ENCODE data around the gene ZNF440. TPM values are rescaled to one million over a fixed set of nuclear protein-coding genes. Genes with fewer than 3 reads are reported as not detected.

The ZNF440 gene
- polyA plus RNA-seq, 1 of the 3 experiments (the other 2 are of a cell fraction) = 2.0 TPM

DNA sequence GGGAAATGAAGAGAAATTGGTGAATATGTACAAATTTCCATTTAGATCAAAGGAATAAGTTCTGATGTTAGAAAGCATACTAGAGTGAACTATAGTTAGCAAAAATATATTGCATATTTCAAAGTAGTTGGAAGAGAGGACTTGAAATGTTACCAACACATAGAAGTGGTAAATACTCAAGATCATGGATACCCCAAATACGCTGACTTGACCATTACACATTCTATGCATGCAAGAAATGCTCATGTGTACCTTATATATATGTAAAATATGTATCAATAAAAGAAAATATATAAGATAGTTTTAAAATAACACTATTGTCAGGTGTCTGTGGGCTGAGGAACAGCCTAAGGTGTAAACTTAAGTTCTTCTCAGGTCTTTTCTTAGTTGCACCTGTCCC, 30.3 kb upstream of the ZNF440 start:
- no peaks in the 10 kb centered on the region for H3K27me3 ChIP-seq (ENCODE audit: insufficient read depth)
- DNase-seq = no peak
- POLR2A ChIA-PET = no interaction called here
- no peak overlapping the region for H3K4me2 ChIP-seq
- H3K4me3 ChIP-seq (ENCODE audit: low read depth in 2 of 2, low read length in 1 of 2) = no peak overlapping the region
- H4K20me1 ChIP-seq (ENCODE audit: insufficient read depth) = no peaks in the 10 kb centered on the region
- no peak overlapping the region for H2AFZ ChIP-seq (ENCODE audit: low read depth)
- peaks cover 28 to 53% of the 10 kb centered on the region in 2 experiments for H3K36me3 ChIP-seq (replicated peaks in 1 of 2; ENCODE audit: control insufficient read depth in 1 of 2, insufficient read depth in 2 of 2, low read length in 1 of 2)
- no peaks in the 10 kb centered on the region for H3K4me1 ChIP-seq (ENCODE audit: control insufficient read depth in 1 of 2, insufficient read depth in 2 of 2, low read depth in 1 of 2, low read length in 1 of 2)
- peaks cover 3% of the 10 kb centered on the region for H3F3A ChIP-seq (replicated peaks; ENCODE audit: insufficient read depth)
- no peaks in the 10 kb centered on the region for H3K79me2 ChIP-seq (ENCODE audit: insufficient read depth)
- no peaks in the 10 kb centered on the region for H3K9me2 ChIP-seq
- CTCF ChIA-PET = no interaction called here
- TF ChIP-seq SIN3A (IDR thresholded peaks at IDR 0.05; ENCODE audit: borderline replicate concordance, low read depth, low read length) = no peak
- no peak for TF ChIP-seq EP300 (IDR thresholded peaks at IDR 0.05; ENCODE audit: borderline replicate concordance in 1 of 2, low read depth in 1 of 2, low read length in 1 of 2)
- TF ChIP-seq GATA2 (CRISPR knock-in tag; IDR thresholded peaks at IDR 0.05) = no peak
- TF ChIP-seq, protein P1, sequence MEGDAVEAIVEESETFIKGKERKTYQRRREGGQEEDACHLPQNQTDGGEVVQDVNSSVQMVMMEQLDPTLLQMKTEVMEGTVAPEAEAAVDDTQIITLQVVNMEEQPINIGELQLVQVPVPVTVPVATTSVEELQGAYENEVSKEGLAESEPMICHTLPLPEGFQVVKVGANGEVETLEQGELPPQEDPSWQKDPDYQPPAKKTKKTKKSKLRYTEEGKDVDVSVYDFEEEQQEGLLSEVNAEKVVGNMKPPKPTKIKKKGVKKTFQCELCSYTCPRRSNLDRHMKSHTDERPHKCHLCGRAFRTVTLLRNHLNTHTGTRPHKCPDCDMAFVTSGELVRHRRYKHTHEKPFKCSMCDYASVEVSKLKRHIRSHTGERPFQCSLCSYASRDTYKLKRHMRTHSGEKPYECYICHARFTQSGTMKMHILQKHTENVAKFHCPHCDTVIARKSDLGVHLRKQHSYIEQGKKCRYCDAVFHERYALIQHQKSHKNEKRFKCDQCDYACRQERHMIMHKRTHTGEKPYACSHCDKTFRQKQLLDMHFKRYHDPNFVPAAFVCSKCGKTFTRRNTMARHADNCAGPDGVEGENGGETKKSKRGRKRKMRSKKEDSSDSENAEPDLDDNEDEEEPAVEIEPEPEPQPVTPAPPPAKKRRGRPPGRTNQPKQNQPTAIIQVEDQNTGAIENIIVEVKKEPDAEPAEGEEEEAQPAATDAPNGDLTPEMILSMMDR (IDR thresholded peaks at IDR 0.05) = no peak
- no peak for TF ChIP-seq YY1 (IDR thresholded peaks at IDR 0.05; ENCODE audit: low read depth)
- TF ChIP-seq RCOR1 (IDR thresholded peaks at IDR 0.05; ENCODE audit: low read length) = no peak
- TF ChIP-seq JUND (IDR thresholded peaks at IDR 0.05) = no peak
- no peak for TF ChIP-seq EZH2phosphoT487 (IDR thresholded peaks at IDR 0.05; ENCODE audit: borderline replicate concordance, low read depth)
- TF ChIP-seq, protein P2, sequence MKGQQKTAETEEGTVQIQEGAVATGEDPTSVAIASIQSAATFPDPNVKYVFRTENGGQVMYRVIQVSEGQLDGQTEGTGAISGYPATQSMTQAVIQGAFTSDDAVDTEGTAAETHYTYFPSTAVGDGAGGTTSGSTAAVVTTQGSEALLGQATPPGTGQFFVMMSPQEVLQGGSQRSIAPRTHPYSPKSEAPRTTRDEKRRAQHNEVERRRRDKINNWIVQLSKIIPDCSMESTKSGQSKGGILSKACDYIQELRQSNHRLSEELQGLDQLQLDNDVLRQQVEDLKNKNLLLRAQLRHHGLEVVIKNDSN (IDR thresholded peaks at IDR 0.05; ENCODE audit: borderline replicate concordance, low read depth) = no peak
- TF ChIP-seq, protein P3, sequence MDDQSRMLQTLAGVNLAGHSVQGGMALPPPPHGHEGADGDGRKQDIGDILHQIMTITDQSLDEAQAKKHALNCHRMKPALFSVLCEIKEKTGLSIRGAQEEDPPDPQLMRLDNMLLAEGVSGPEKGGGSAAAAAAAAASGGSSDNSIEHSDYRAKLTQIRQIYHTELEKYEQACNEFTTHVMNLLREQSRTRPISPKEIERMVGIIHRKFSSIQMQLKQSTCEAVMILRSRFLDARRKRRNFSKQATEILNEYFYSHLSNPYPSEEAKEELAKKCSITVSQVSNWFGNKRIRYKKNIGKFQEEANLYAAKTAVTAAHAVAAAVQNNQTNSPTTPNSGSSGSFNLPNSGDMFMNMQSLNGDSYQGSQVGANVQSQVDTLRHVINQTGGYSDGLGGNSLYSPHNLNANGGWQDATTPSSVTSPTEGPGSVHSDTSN (IDR thresholded peaks at IDR 0.05) = no peak
- no peak for TF ChIP-seq TEAD4 (IDR thresholded peaks at IDR 0.05; ENCODE audit: borderline replicate concordance, insufficient read depth)
- no peak for TF ChIP-seq FOXJ3 (CRISPR knock-in tag; IDR thresholded peaks at IDR 0.05)
- TF ChIP-seq, protein P4, sequence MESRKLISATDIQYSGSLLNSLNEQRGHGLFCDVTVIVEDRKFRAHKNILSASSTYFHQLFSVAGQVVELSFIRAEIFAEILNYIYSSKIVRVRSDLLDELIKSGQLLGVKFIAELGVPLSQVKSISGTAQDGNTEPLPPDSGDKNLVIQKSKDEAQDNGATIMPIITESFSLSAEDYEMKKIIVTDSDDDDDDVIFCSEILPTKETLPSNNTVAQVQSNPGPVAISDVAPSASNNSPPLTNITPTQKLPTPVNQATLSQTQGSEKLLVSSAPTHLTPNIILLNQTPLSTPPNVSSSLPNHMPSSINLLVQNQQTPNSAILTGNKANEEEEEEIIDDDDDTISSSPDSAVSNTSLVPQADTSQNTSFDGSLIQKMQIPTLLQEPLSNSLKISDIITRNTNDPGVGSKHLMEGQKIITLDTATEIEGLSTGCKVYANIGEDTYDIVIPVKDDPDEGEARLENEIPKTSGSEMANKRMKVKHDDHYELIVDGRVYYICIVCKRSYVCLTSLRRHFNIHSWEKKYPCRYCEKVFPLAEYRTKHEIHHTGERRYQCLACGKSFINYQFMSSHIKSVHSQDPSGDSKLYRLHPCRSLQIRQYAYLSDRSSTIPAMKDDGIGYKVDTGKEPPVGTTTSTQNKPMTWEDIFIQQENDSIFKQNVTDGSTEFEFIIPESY (IDR thresholded peaks at IDR 0.05; ENCODE audit: borderline replicate concordance, low read depth) = no peak
- 87% methylated on average over 1 of the region's 1 CpG for WGBS (ENCODE audit: low lambda C conversion rate)
- H3K27ac ChIP-seq (ENCODE audit: low read depth in 2 of 2, low read length in 1 of 2) = no peak overlapping the region
- no peak overlapping the region for H3K9ac ChIP-seq
- H3K9me3 ChIP-seq = peaks cover 51% of the 10 kb centered on the region

Measured in SK-N-SH (cell line).